GM18507 (cell line): ENCODE measurements around the gene TEX26.
"Not testable (repeated sequence)": the region's sequence is repeated elsewhere in the genome, so short reads cannot be mapped to it uniquely, and the experiment has no call there.

Source experiments
- DNase-seq: peaks from one replicate; pipeline ENCODE4 v3.0.0; 2011; ENCODE audit warnings: low read depth; ENCODE audit not compliant: insufficient read length; ENCODE audit errors: extremely low spot score
- FAIRE-seq: peaks from 2 replicates; lab custom pipeline; 2011; peaks lifted over from hg19 to GRCh38; lab: Jason Lieb, UNC

Gene TEX26

GRCh38 chr13:30916991-30917390, 15.5 kb upstream of the TEX26 start:
- DNase-seq (no peak), FAIRE-seq (no peak)

- FAIRE-seq (no peak), DNase-seq (no peak)
Observed at GRCh38 chr13:30918662-30919405, 13.6 kb upstream of the TEX26 start.

- DNase-seq (no peak), FAIRE-seq (no peak)
Observed at GRCh38 chr13:30920162-30920909, 12.1 kb upstream of the TEX26 start.

GRCh38 chr13:30923418-30923817, 9.0 kb upstream of the TEX26 start:
- FAIRE-seq (no peak), DNase-seq (no peak)

GRCh38 chr13:30924721-30925120, 7.7 kb upstream of the TEX26 start:
- FAIRE-seq, result no peak
- no peak for DNase-seq

- DNase-seq (no peak), FAIRE-seq (no peak)
Observed at GRCh38 chr13:30925429-30925828, 7.0 kb upstream of the TEX26 start.

- FAIRE-seq (no peak), DNase-seq (no peak)
Observed at GRCh38 chr13:30926781-30927180, 5.7 kb upstream of the TEX26 start.

- FAIRE-seq, DNase-seq: not testable (repeated sequence)
Observed at GRCh38 chr13:30927188-30927587, 5.3 kb upstream of the TEX26 start.

GRCh38 chr13:30927595-30927994, 4.9 kb upstream of the TEX26 start:
- no peak for DNase-seq

GRCh38 chr13:30928978-30929377, 3.5 kb upstream of the TEX26 start:
- DNase-seq, result no peak
- no peak for FAIRE-seq

More at GRCh38 chr13:30927595-30927994, 4.9 kb upstream of the TEX26 start:
- no peak for FAIRE-seq

GRCh38 chr13:30933354-30933670, 856 bp downstream of the TEX26 start:
- FAIRE-seq (no peak), DNase-seq (no peak)

GRCh38 chr13:30934381-30934780, 1.9 kb downstream of the TEX26 start:
- FAIRE-seq, result no peak
- no peak for DNase-seq

- FAIRE-seq (no peak), DNase-seq (no peak)
Observed at GRCh38 chr13:30934803-30935202, 2.3 kb downstream of the TEX26 start.

- no peak for FAIRE-seq
- DNase-seq, result no peak
Observed at GRCh38 chr13:30936971-30937370, 4.5 kb downstream of the TEX26 start.

- no peak for DNase-seq
- FAIRE-seq, result no peak
Observed at GRCh38 chr13:30943881-30944280, 11.4 kb downstream of the TEX26 start.

GRCh38 chr13:30957258-30957943, 24.9 kb downstream of the TEX26 start:
- FAIRE-seq (no peak), DNase-seq (no peak)

GRCh38 chr13:30959678-30960077, 27.2 kb downstream of the TEX26 start:
- FAIRE-seq, result no peak
- no peak for DNase-seq

GRCh38 chr13:30963791-30964190, 31.3 kb downstream of the TEX26 start:
- DNase-seq (no peak), FAIRE-seq (no peak)

GRCh38 chr13:30965380-30965779, 32.9 kb downstream of the TEX26 start:
- DNase-seq (no peak), FAIRE-seq (no peak)

- FAIRE-seq, result no peak
- no peak for DNase-seq
Observed at GRCh38 chr13:30966101-30966500, 33.6 kb downstream of the TEX26 start.

- FAIRE-seq (no peak), DNase-seq (no peak)
Observed at GRCh38 chr13:30968846-30969245, 36.4 kb downstream of the TEX26 start.
